CD14-positive monocyte (primary cell): ENCODE measurements around the gene STAP2. TPM values are rescaled to one million over a fixed set of nuclear protein-coding genes. Genes with fewer than 3 reads are reported as not detected.

Experiments used
- DNase-seq, 3 donors: peaks; one replicate each; pipeline ENCODE4 v3.0.0-alpha.2; 2011 to 2022
- H2AFZ ChIP-seq: 2 replicates; pipeline ENCODE4 v1.6.0; 2012; ENCODE audit warnings: mild to moderate bottlenecking, low read depth, low read length, inconsistent platforms; ENCODE audit not compliant: insufficient read depth, poor library complexity, severe bottlenecking
- H3K27ac ChIP-seq, 2 donors: 1 replicate in 1 of 2; 2 replicates in 1 of 2; pipeline ENCODE4 v1.5.1; 2012 to 2013; ENCODE audit warnings: low read length in 2 of 2, control low read depth in 1 of 2, inconsistent platforms in 1 of 2, low read depth in 1 of 2, mild to moderate bottlenecking in 1 of 2
- H3K27me3 ChIP-seq, 2 donors: one replicate each; pipeline versions ENCODE4 v1.6.0 to v1.6.1; 2011 to 2013; ENCODE audit warnings: low read length in 2 of 2; ENCODE audit not compliant: control insufficient read depth in 2 of 2, insufficient read depth in 2 of 2
- H3K36me3 ChIP-seq, 2 donors: replicated peaks in 1 of 2; 1 replicate in 1 of 2; 2 replicates in 1 of 2; pipeline versions ENCODE4 v1.5.1 to v1.6.1; 2012 to 2013; ENCODE audit warnings: low read length in 2 of 2, control low read depth in 1 of 2, inconsistent platforms in 1 of 2, mild to moderate bottlenecking in 1 of 2; ENCODE audit not compliant: insufficient read depth in 2 of 2, control insufficient read depth in 1 of 2
- H3K4me1 ChIP-seq, 2 donors: 1 replicate in 1 of 2; 2 replicates in 1 of 2; pipeline versions ENCODE4 v1.5.1 to v1.6.1; 2012 to 2013; ENCODE audit warnings: low read length in 2 of 2, control low read depth in 1 of 2, inconsistent platforms in 1 of 2, mild to moderate bottlenecking in 1 of 2, moderate library complexity in 1 of 2; ENCODE audit not compliant: insufficient read depth in 2 of 2, control insufficient read depth in 1 of 2
- H3K4me2 ChIP-seq: replicated peaks from 2 replicates; pipeline ENCODE3; 2012; ENCODE audit warnings: low read length, moderate library complexity, mild to moderate bottlenecking; ENCODE audit not compliant: poor library complexity, severe bottlenecking; ENCODE audit errors: extremely low read depth
- H3K4me3 ChIP-seq, 3 experiments: fragments of 200-600 bp in 1 of 3; sonication (generic) in 1 of 3; replicated peaks in 1 of 3; 1 replicate in 2 of 3; 2 replicates in 1 of 3; pipeline ENCODE4 v1.5.1; 2011 to 2013; ENCODE audit warnings: low read length in 3 of 3, mild to moderate bottlenecking in 3 of 3, control low read depth in 2 of 3, low read depth in 2 of 3, inconsistent platforms in 1 of 3, moderate library complexity in 1 of 3
- H3K79me2 ChIP-seq: 2 replicates; pipeline ENCODE4 v1.6.0; 2012; ENCODE audit warnings: mild to moderate bottlenecking, control low read depth, inconsistent platforms, low read length, moderate library complexity; ENCODE audit not compliant: insufficient read depth
- H3K9ac ChIP-seq: 2 replicates; pipeline ENCODE4 v1.6.0; 2017; ENCODE audit warnings: low read length, mild to moderate bottlenecking; ENCODE audit not compliant: insufficient read depth, poor library complexity, severe bottlenecking
- H3K9me3 ChIP-seq, 2 donors: replicated peaks in 1 of 2; 1 replicate in 1 of 2; 2 replicates in 1 of 2; pipeline versions ENCODE4 v1.5.1 to v1.6.1; 2012 to 2013; ENCODE audit warnings: low read length in 2 of 2, control low read depth in 1 of 2; ENCODE audit not compliant: control insufficient read depth in 1 of 2, insufficient read depth in 1 of 2
- H4K20me1 ChIP-seq: 2 replicates; pipeline ENCODE4 v1.6.0; 2012; ENCODE audit warnings: mild to moderate bottlenecking, low read length, control low read depth, moderate library complexity; ENCODE audit not compliant: insufficient read depth
- H3K27ac Mint-ChIP-seq, 7 donors: one replicate each; pipeline ENCODE4 v1.8.0; 2020; ENCODE audit warnings: mild to moderate bottlenecking in 7 of 7, mixed read lengths in 7 of 7, moderate library complexity in 6 of 7, inconsistent platforms in 2 of 7
- H3K27me3 Mint-ChIP-seq, 3 donors: one replicate each; pipeline ENCODE4 v1.8.0; 2021 to 2022; ENCODE audit warnings: low read depth in 3 of 3, mild to moderate bottlenecking in 3 of 3, mixed read lengths in 3 of 3, moderate library complexity in 3 of 3, inconsistent platforms in 1 of 3
- H3K36me3 Mint-ChIP-seq, 2 donors: one replicate each; pipeline ENCODE4 v1.8.0; 2020; ENCODE audit warnings: mixed read lengths in 2 of 2, inconsistent platforms in 1 of 2, mild to moderate bottlenecking in 1 of 2
- H3K4me1 Mint-ChIP-seq: one replicate; pipeline ENCODE4 v1.8.0; 2020; ENCODE audit warnings: mild to moderate bottlenecking, mixed read lengths
- H3K4me3 Mint-ChIP-seq, 2 donors: one replicate each; pipeline ENCODE4 v1.8.0; 2020; ENCODE audit warnings: mild to moderate bottlenecking in 2 of 2, mixed read lengths in 2 of 2, moderate library complexity in 1 of 2
- H3K9me3 Mint-ChIP-seq, 7 donors: one replicate each; pipeline ENCODE4 v1.8.0; 2020 to 2022; ENCODE audit warnings: mixed read lengths in 7 of 7, mild to moderate bottlenecking in 6 of 7, moderate library complexity in 6 of 7, inconsistent platforms in 2 of 7
- CTCF ChIP-seq: fragments of 200-600 bp; IDR thresholded peaks from one replicate; pipeline ENCODE4 v1.8.0; 2022; ENCODE audit warnings: antibody characterized with exemption, mild to moderate bottlenecking
- WGBS: methylation state at CpG from one replicate; pipeline ENCODE4 v1.1.5; 2013; ENCODE audit warnings: missing lambda C conversion rate; ENCODE audit not compliant: insufficient coverage; 5-methylcytosine and 5-hydroxymethylcytosine counted together
- intact Hi-C, 2 donors: fragments of 100-400 bp; cut with micrococcal nuclease; formaldehyde crosslinking; loops; one replicate each; pipeline versions ENCODE4 v1.15.0 to v1.15.1; 2023
- polyA plus RNA-seq, 3 donors: library from polyadenylated mRNA; depleted of rRNA in 1 of 3; unstranded in 2 of 3; stranded (reverse) in 1 of 3; fragments of 300-500 nt in 2 of 3; fragments of >200 nt in 1 of 3; fragmentation: Illumina TruSeq in 2 of 3; gene quantifications; 1 replicate in 2 of 3; 2 replicates in 1 of 3; pipeline ENCODE4 v1.2.3, GENCODE V29; 2012 to 2021

The STAP2 gene
- polyA plus RNA-seq, 3 donors = 0.11 to 0.17 TPM; not detected in 1

GRCh38 chr19:4373013-4373367, 34.4 kb upstream of the STAP2 start:
- peaks cover 98% of the 10 kb centered on the region for H3K79me2 ChIP-seq
- intact Hi-C loops = no loop called here
- no peak for TF ChIP-seq CTCF
- Mint-ChIP-seq H3K36me3 (peaks cover 18 to 41% of the 10 kb centered on the region in 2 donors), H3K4me3 (no peak overlapping the region), H3K9me3 (no peaks in the 10 kb centered on the region), H3K27ac (peak overlapping the region in 1 of 7 donors; percentile 46), H3K27me3 (no peaks in the 10 kb centered on the region), H3K4me1 (peaks cover 76% of the 10 kb centered on the region)
- H3K27ac ChIP-seq = peak overlapping the region in 1 of 2 donors; percentile 84
- H3K36me3 ChIP-seq = peaks cover 3 to 5% of the 10 kb centered on the region in 2 donors
- no peak overlapping the region for H2AFZ ChIP-seq
- H4K20me1 ChIP-seq = peaks cover 100% of the 10 kb centered on the region
- H3K4me1 ChIP-seq = peaks cover 72 to 77% of the 10 kb centered on the region in 2 donors
- H3K9ac ChIP-seq = no peak overlapping the region
- no peak overlapping the region for H3K4me3 ChIP-seq
- H3K4me2 ChIP-seq = no peak overlapping the region
- H3K27me3 ChIP-seq = no peaks in the 10 kb centered on the region
- no peaks in the 10 kb centered on the region for H3K9me3 ChIP-seq
- 90% methylated on average over 4 of the region's 8 CpGs for WGBS
- no peak for DNase-seq

- Mint-ChIP-seq H3K4me1 (peaks cover 79% of the 10 kb centered on the region), H3K4me3 (peak overlapping the region in 1 of 2 donors; percentile 9), H3K9me3 (no peaks in the 10 kb centered on the region), H3K36me3 (peaks cover 18 to 43% of the 10 kb centered on the region in 2 donors), H3K27me3 (no peaks in the 10 kb centered on the region), H3K27ac (peak overlapping the region in 2 of 7 donors; percentile 32 to 67)
- intact Hi-C loops = no loop called here
- peaks cover 76 to 80% of the 10 kb centered on the region in 2 donors for H3K4me1 ChIP-seq
- no peak for DNase-seq
- no peak overlapping the region for H2AFZ ChIP-seq
- no peaks in the 10 kb centered on the region for H3K27me3 ChIP-seq
- TF ChIP-seq CTCF = no peak
- peaks cover 97% of the 10 kb centered on the region for H3K79me2 ChIP-seq
- H3K4me3 ChIP-seq = no peak overlapping the region
- H3K9ac ChIP-seq = no peak overlapping the region
- 91% methylated on average over 17 of the region's 22 CpGs for WGBS
- no peaks in the 10 kb centered on the region for H3K9me3 ChIP-seq
- H3K4me2 ChIP-seq = no peak overlapping the region
- peaks cover 3 to 5% of the 10 kb centered on the region in 2 donors for H3K36me3 ChIP-seq
- peaks cover 100% of the 10 kb centered on the region for H4K20me1 ChIP-seq
- no peak overlapping the region for H3K27ac ChIP-seq
These were observed 33.8 kb upstream of the STAP2 start for GRCh38 chr19:4372165-4373012.
